Esophagus squamous epithelium (tissue), 4 donors: ENCODE results near the gene FAM3B.

Experiments
- CTCF ChIP-seq, 6 experiments: fragments of 450-650 bp in 4 of 6; fragments of 200-600 bp in 2 of 6; sonication (generic) in 2 of 6; IDR thresholded peaks; one replicate each; pipeline ENCODE4 v1.5.1; 2016 to 2019; ENCODE audit warnings: antibody characterized with exemption in 6 of 6, mild to moderate bottlenecking in 4 of 6, moderate library complexity in 4 of 6
- POLR2A ChIP-seq, 4 donors: fragments of 450-650 bp; IDR thresholded peaks; one replicate each; pipeline ENCODE4 v1.6.1; 2017; ENCODE audit warnings: antibody characterized with exemption in 4 of 4, mild to moderate bottlenecking in 4 of 4, moderate library complexity in 3 of 4

- TF ChIP-seq CTCF (IDR thresholded peaks at IDR 0.05): no peak
- no peak for TF ChIP-seq POLR2A (IDR thresholded peaks at IDR 0.05)
Observed at GRCh38 chr21:41346758-41347157, 30.2 kb downstream of the FAM3B start.
